Measurements from ENCODE around the gene ITFG1. TPM values are rescaled to one million over a fixed set of nuclear protein-coding genes. Genes with fewer than 3 reads are reported as not detected.
A peak's percentile ranks its signal among the peaks of the same experiment; 100 is the strongest.
"Not testable (repeated sequence)": the region's sequence is repeated elsewhere in the genome, so short reads cannot be mapped to it uniquely, and the experiment has no call there.

ITFG1 gene
- total RNA-seq, 1 experiment from 2014 or later, result 95.1 TPM

DNA sequence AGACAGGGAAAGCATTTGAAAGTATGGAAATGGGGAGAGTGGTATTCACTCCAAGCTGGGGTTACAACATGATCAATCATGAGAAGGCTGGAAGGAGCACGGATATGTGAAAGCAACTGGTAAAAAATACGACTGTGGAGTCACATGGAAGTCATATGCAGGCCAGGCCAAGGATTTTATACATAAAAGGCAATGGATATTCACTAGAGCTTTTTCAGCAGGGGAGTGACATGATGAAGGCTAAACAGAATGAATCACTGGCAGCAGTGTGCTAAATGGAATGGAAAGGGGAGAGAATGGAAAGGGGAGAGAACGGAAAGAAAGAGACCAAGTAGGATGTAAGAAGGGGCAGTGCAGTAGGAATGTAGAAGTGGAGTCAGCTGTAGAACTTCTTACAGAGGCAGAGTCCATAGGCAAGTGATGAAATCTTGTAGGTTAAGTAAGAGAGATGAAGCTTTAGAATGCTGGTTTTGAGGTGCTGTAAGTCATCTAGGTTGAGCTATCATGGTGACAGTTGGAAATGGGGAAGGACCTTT lies 304.1 kb downstream of the ITFG1 start:
- no peak for DNase-seq (ENCODE audit: low read depth)

DNA sequence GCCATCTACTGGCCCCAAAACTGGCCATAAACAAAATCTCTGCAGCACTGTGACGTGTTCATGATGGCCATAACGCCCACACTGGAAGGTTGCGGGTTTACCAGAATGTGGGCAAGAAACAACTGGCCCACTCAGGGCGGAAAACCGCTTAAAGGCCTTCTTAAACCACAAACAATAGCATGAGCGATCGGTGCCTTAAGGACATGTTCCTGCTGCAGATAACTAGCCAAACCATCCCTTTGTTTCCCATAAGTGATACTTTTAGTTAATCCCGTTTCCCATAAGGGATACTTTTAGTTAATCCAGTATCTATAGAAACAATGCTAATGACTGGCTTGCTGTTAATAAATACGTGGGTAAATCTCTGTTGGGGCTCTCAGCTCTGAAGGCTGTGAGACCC lies 308.4 kb downstream of the ITFG1 start:
- not testable (repeated sequence) for DNase-seq (ENCODE audit: low read depth)

DNA sequence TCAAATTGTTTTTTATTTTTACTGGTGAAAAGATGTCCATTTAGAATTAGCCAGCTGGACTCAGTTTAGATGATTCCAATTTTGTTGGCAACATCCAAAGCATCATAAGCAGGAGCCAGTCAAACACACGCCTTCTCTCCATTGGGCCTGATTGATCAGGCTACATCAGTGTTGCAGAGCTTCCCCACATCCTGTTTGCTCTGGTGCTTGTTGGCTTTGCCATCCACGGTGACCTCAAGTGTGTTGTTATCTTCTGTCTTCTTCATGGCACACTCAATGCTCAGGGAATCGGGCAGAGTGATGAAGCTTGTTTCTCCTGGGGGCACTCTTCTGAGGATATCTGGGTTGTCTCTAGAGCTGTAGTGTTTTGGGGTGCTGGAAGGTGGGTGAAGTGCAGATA lies 310.8 kb downstream of the ITFG1 start:
- no peak for DNase-seq (ENCODE audit: low read depth)

DNA sequence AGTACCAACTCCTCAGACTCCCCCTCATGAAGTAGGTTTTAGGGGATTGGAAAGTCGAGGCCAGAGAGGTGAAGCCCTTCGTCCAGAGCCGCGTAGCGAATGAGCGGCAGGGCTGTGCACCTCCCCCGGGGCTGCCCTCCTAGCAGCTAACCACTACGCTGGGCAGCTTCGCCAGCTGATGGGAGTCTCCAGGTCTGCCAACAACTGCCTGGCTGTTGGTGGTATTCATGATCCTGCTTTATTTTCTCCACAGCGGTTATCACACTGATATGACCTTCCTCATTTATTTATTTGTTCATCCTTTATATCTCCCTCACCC lies 316.3 kb downstream of the ITFG1 start:
- no peak for DNase-seq (ENCODE audit: low read depth)

DNA sequence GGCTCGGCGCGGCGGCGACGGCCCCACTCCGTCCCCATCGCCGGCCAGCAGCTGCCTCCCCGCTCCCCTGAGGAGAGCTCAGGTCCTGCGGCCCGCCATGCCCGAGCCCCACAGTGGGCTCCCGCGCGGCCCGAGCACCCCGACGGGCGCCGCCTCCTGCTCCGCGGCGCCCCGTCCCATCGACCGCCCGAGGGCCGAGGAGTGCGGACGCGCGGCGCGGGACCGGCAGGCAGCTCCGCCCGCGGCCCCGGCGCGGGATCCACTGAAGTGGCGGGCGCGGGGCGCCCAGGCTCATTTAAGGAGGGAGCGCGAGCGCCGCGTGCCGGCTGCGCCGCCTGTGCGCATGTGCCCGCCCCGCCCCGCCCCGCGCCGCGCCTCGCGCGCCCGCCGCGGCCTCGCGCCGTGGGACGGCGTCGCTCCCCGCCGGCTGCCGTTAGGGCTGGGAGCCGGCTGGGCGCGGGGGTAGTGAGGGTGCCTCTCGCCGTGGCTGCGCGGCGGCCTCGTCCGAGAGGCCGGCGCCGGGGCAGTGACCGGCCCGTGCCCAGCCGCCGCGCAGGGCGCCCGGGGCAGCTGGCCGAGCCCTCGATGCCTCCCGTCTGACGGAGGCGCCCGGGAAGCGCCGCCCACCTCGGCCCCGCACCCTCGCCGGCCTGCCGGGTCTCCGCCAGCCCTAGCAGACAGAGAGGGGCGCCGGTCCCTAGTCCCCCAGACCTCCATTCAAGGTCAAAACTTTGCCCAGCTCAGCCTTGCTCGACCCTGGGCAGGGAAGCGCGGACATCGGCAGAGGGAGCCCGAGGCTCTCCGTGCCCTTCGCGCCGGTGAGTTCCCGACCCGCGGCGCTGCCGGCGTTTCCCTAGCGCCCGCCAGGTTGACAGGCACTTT lies 316.9 kb downstream of the ITFG1 start, which contains the start of gene NETO2:
Gene NETO2, minus strand, starts transcription at position 269 of the 882 bp plus-strand sequence. CDS start 333 bp downstream, outside the sequence.
- peak; percentile 65 for DNase-seq (ENCODE audit: low read depth)

DNA sequence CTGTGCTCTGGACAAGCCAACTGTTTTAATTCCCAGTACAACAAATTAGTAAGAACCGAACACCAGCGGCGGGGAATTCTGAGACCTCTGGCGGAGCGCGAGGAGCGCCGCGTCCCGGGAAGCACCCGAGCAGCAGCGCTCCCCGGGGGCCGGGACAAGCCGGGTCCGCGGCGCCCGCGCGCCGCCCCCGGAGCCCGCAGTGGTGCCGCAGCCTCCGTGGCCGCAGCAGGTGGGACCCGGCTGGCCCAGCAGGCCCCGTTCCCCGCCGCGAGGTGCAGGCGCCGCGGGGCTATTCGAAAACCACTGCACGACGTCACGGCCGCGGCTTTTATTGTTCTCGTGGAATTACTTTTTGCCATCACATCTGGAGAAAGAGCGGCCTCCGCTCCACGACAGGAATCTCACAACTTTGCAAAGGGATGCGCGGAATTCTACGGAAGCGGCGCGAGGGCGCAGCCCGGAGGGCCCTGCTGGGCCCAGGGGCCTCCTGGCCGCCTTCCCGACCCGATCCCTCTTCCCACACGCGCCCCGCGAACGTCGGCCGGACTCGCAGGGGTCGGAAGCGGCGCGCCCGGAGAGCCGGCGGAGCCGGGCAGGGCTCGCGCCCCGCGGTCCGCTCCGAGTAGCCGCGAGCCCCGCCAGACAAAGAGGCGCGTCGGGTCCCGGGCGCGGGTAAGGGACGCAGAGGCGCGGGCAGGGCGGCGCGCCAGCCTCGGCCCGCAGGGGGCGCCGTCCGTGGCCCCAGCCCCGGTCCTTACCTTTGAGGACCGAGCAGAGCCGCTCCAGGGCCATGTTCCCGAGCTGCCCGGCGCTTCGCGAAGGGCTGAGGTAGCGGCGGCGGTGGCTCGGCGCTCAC lies 317.8 kb downstream of the ITFG1 start:
- peak; percentile 78 for DNase-seq (ENCODE audit: low read depth)

DNA sequence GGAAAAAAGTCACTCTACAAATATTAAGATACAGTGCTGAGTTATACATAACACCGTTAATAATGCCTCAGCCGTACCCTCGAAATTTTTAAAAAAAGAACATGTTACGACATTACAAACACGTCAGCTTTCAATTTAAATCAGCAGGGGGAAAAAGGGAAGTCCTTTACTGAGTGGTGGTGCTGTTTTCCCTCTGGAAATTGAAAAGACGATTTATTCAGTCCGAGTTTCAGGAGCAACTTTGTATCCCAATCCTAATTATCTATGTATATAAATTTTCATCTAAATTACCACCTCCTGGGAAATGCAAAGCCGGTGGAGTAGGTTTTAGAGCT lies 318.4 kb downstream of the ITFG1 start:
- peak; percentile 43 for DNase-seq (ENCODE audit: low read depth)

DNA sequence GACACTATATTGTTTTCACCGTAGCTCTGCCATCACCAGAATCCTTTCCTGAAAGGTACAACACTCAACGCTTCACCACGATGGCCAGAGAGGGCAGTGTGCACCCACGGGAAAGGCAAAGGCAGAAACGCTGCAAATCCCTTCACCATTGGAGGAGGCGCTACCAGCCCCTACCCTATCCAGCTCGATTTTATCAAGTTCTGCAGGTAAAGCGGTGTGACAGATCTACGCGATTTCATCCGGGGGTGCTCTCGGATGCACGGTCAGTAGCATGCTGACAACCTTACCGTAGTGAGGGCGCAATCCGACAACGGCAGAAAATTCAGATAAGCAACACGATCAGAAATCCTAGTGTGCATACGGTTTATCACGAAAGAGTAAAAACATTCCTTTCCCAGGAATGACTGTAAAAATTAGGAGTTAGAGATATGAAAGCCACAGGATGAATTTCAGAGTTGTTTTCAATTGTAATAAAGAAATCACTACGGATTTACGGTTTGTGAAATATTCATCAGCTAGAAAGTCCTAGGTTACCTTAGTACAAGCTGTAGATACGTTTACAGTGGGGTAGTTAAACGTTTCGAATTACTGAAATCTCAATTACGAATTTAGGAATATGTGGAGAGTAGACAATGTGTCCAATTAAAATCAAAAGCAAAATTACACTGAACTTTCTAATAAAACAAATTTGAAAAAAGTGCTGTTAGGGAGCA lies 318.9 kb downstream of the ITFG1 start:
- DNase-seq (ENCODE audit: low read depth), result peak; percentile 92

DNA sequence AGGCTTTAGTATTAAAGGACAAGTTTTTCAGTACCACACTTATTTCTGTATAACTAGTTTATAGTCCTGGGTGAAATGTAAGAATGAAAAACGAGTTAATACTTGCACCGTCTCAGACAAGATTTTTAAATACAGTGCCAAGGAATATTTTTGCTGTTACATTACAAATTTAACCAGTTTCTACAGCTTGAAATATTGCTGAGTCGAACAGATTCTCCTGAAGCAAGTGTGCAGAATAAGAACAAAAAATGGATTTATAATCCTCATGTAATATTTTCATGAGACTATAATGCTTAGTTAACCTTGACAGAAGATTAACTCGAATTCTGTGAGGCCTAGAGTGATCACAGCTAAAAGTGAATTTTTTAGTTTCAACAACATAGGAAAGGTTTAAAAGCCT lies 320.2 kb downstream of the ITFG1 start:
- no peak for DNase-seq (ENCODE audit: low read depth)

DNA sequence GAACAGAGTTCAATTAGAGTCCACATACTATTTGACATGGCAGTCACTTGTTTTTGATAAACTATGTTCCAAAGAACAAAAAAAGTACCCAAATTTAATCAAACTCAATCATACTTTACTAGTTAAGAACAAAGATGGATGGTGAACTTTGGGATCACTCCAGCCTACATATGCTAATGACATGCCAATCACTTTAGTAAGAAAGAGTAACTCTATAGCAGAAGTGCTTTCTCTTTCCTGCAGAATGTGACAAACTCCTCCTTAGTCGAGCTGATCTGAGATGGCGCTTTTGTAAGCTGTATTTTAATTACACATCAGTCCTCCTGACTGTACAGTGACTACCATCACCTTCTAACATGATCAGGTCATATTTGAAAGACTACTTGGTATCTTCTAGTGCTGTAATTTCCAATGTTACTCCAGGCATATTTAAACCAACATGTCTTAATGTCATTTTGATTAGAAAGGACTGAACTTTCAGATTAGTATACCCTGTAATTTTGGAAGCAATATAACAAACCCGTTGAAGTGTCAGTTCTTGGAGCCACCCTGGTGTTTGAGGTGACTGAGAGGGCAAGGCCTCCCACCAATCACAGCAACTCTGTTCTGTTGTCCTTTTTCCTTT lies 321.2 kb downstream of the ITFG1 start:
- peak; percentile 65 for DNase-seq (ENCODE audit: low read depth)

DNA sequence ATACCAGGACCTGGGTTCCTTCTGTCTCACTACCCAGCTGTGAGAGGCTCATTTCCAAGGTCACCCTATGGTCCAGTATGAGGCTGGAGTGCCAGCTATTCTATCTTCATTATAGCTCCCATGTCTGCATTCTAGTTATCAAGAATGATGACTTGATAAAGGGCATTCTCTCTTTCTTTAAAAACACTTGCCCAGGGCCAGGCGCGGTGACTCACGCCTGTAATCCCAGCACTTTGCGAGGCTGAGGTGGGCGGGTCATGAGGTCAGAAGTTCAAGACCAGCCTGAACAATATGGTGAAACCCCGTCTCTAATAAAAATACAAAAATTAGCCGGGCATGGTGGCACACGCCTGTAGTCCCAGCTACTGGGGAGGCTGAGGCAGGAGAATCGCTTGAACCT lies 322.9 kb downstream of the ITFG1 start:
- DNase-seq (ENCODE audit: low read depth), result peak; percentile 79

DNA sequence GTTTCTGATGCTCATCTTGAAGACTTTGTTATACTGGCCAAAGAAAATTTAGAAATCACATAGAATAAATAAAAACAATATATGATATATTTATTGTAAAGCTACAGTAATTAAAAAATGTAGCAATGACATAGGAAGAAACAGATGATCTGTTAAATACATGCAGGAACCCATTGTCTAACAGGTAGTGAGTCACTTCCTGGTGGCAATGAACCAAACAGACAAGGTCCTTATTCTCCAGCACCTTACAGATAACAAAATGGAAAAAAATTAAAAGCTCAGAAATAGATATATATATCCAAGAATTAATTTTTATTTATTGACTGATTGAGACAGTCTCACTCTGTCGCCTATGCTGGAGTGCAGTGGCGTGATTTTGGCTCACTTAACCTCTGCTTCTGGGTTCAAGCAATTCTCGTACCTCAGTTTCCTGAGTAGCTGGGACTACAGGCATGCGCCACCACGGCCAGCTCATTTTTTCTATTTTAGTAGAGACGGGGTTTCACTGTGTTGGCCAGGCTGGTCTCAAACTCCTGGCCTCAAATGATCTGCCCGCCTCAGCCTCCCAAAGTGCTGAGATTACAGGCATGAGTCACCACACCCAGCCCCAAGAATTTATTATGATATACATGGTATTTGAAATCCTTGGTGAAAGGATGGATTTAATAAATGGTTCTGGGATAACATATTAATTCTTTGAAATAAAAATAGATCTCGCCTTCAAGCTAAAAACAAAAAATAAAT lies 324.6 kb downstream of the ITFG1 start:
- peak; percentile 80 for DNase-seq (ENCODE audit: low read depth)

DNA sequence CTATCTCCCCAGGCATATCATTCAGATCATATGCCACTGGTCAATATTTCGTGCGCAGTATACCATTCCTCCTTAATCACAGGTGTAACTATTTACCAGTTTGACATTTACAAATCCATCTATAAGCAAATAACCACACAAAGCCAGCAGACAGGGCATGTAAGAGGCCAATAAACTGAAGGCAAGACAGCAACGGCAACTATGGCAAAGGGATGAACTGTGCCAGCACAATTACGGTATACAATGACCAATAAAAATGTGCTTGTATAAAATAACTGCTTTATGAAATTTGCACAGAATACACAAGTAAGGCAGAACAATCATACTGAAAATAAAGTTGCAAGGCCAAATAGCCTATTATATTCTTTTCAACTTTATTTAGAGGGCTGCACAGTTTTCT lies 326.3 kb downstream of the ITFG1 start:
- no peak for DNase-seq (ENCODE audit: low read depth)

DNA sequence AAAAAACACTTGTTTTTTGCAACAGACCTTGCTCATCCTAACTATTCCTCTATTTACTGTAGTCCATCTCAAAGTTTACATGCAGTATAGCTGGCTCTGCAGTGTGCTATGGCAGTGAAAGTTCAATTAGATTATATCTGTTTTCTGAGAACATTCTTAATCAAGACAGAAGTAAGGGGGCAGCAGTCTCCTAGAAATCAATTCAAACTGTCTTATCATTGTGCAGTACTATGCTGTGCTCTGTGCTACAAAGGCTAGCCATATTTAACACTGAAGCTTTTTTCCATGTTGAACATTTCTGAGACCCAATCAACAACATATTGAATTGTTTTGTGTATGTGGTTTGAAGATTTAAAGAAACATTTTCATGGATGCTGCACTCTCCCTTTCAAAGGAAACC lies 328.6 kb downstream of the ITFG1 start:
- no peak for DNase-seq (ENCODE audit: low read depth)

DNA sequence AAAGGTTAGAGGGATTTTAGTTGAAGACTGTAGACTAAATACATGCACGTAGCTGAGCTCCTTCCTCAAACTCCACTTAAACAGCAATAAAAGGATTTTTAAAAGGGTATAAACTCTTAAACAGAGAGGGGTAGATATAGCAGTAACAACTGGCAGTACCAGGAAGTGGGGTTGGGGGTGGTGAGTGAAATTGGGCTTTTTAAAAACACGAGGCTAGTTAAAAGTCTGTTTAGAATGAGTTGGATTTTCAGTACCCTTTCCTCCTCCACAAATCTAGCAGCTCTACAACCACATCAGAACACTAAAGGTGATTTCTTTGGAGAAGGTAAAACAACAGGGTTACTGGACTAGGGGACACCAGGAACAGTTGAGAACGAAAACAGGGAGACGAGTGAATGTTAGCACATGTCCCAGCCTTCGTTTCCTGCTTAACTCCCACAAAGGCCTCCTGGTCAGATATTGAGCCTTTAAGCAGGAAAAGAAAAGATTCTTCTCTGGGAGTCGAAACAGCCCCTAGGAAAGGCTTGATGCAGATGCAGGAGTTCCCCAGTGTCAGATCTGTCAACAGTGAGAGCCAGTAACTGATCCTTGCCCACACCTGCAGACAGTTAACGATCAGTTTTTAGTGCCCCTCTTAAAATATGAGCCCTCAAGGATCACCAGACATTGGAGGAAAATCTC lies 331.0 kb downstream of the ITFG1 start:
- DNase-seq (ENCODE audit: low read depth), result no peak

DNA sequence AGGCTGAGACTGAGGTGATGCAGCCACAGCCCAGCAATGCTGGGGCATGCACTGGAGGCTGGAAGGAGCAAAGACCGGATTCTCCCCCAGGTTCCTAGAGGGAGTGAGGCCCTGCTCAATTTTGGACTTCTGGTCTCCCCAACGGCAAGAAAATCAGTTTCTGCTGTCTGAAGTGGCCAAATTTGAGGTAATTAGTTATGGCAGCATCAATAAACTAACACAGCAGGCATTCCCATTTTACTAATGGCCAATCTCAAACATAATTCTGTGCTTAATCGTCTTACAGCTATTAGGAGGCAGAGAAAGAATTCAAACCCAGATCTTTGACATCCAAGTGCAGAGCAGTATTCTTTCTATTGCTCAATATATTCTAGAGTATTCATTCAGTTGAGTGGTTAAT lies 333.3 kb downstream of the ITFG1 start:
- no peak for DNase-seq (ENCODE audit: low read depth)

DNA sequence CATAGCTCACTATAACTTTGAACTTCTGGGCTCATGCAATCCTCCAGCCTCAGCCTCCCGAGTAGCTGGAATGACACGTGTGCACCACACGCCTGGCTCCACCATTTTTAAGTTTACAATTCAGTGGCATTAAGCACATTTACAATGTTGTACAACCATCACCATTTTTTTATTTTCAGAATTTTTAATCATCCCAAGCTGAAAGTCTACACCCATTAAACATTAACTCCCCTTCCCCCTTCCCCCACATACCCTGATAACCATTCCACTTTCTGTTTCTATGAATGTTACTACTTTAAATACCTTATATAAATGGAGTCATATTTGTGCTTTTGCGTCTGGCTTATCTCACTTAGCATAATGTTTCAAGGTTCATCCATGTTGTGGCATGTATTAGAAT lies 335.1 kb downstream of the ITFG1 start:
- no peak for DNase-seq (ENCODE audit: low read depth)

DNA sequence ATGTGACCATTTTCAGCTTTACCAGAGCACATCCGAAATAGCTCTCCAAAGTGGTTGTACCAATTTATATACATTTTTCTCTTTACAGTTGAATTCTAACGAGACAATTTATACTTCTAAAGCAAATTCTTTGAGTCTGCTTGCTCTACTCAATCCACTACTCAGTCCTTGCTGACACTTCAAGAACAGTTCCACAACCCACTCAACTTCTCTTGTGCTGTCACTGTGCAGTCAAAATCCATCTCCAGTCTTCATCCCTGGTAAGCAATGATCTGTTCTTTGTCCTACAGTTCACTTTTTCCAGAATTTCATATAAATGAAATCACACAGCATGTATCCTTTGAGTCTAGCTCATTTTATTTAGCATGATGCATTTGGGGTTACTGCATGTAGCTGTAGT lies 347.7 kb downstream of the ITFG1 start:
- DNase-seq (ENCODE audit: low read depth), result no peak

DNA sequence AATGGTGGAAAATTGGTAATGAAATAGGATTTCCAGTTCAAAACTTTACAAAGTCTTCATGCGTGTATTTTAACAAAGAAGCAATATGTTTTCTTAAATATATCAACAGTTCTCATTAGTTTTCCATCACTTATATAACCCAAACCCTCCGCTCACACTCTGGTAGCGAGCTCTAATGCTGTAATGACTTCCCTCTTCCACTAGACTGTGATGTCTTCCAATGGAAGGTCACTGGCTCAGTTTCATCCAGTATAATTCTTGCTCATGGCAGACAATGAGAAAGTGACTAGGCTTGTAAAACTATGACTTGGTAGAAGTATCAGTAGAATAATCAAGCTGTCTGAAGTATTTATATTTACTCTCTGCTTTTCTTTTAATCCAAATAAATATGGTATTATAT lies 349.9 kb downstream of the ITFG1 start:
- peak; percentile 20 for DNase-seq (ENCODE audit: low read depth)

DNA sequence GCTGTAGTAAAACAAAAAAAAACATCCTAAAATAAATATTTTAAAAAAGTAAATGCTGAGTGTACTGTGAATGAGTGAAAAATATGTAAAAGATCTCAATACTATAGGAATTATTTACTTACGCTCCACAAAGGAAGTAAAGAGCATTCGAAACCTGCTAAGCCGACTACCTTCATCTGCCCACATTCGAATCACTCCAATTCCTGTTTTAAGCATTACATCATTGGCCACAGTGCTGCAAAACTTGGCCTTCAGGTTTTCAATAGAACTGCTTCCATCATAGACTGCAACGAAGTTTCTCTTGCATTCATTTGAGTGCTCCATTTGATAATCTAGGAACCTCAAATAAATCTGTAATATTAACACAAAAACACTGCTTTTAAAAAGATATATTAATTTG lies 351.5 kb downstream of the ITFG1 start:
- DNase-seq (ENCODE audit: low read depth), result no peak
